Stomach (tissue), 9 donors: ENCODE data around the gene ACTR6. TPM values are rescaled to one million over a fixed set of nuclear protein-coding genes. Genes with fewer than 3 reads are reported as not detected.
A peak's percentile ranks its signal among the peaks of the same experiment; 100 is the strongest.
"Not testable (repeated sequence)": the region's sequence is repeated elsewhere in the genome, so short reads cannot be mapped to it uniquely, and the experiment has no call there.

ENCODE experiments used
- DNase-seq, 2 donors: peaks; one replicate each; pipeline versions ENCODE4 v3.0.0 to v3.0.0-alpha.2; 2013 to 2019
- H3K27ac ChIP-seq, 5 donors: fragments of 200-600 bp in 4 of 5; sonication (generic) in 4 of 5; one replicate each; pipeline ENCODE4 v1.5.1; 2013 to 2019; ENCODE audit warnings: mild to moderate bottlenecking in 1 of 5, moderate library complexity in 1 of 5
- H3K27me3 ChIP-seq, 3 donors: fragments of 200-600 bp; sonication (generic); one replicate each; pipeline ENCODE4 v1.5.1; 2017 to 2019; ENCODE audit warnings: mixed run types in 1 of 3
- H3K36me3 ChIP-seq, 4 donors: fragments of 200-600 bp; sonication (generic); 1 replicate in 3 of 4; 2 replicates in 1 of 4; pipeline ENCODE4 v1.5.1; 2016 to 2019
- H3K4me1 ChIP-seq, 4 donors: fragments of 200-600 bp; sonication (generic); one replicate each; pipeline ENCODE4 v1.5.1; 2016 to 2019
- H3K4me3 ChIP-seq, 4 donors: fragments of 200-600 bp; sonication (generic) in 3 of 4; one replicate each; pipeline ENCODE4 v1.5.1; 2016 to 2019; ENCODE audit warnings: mild to moderate bottlenecking in 1 of 4
- H3K9me3 ChIP-seq, 4 donors: fragments of 200-600 bp; sonication (generic); one replicate each; pipeline ENCODE4 v1.5.1; 2016 to 2019
- EP300 ChIP-seq: sonication (generic); formaldehyde crosslinking; IDR thresholded peaks from one replicate; pipeline ENCODE4 v1.6.1; 2017; ENCODE audit warnings: antibody characterized with exemption
- POLR2A ChIP-seq, 4 donors: fragments of 450-650 bp; IDR thresholded peaks; one replicate each; pipeline ENCODE4 v1.6.1; 2016; ENCODE audit warnings: antibody characterized with exemption in 4 of 4, control low read depth in 2 of 4, mild to moderate bottlenecking in 1 of 4, moderate library complexity in 1 of 4
- POLR2AphosphoS5 ChIP-seq, 3 donors: sonication (generic); formaldehyde crosslinking; IDR thresholded peaks; one replicate each; pipeline ENCODE4 v1.6.1; 2016; ENCODE audit warnings: antibody characterized with exemption in 3 of 3
- WGBS, 5 donors: extraction: QIAGEN DNeasy Blood & Tissue Kit in 3 of 5; methylation state at CpG; one replicate each; pipeline versions ENCODE4 v1.1.5 to v1.1.7; 2013 to 2018; 5-methylcytosine and 5-hydroxymethylcytosine counted together
- intact Hi-C: fragments of 100-400 bp; cut with DNase I; formaldehyde crosslinking; loops from one replicate; pipeline ENCODE4 v1.15.1; 2023; ENCODE audit warnings: low total_unique reads
- polyA plus RNA-seq, 3 donors: library from polyadenylated mRNA; stranded (reverse); fragments of 200-250 nt; gene quantifications; one replicate each; pipeline ENCODE4 v1.2.3, GENCODE V29; 2013
- total RNA-seq, 5 donors: library from RNA; depleted of rRNA; stranded (reverse); fragments of >200 nt; gene quantifications; one replicate each; pipeline versions ENCODE4 v1.1.0 to v1.2.3, GENCODE V29; 2014 to 2016
- TF ChIP-seq, protein P1 (sequence below), 7 experiments: fragments of 450-650 bp in 4 of 7; fragments of 200-600 bp in 3 of 7; sonication (generic) in 3 of 7; IDR thresholded peaks; one replicate each; pipeline ENCODE4 v1.5.1; 2016 to 2019; ENCODE audit warnings: antibody characterized with exemption in 7 of 7, control low read depth in 2 of 7, mild to moderate bottlenecking in 1 of 7
- donor health status: healthy with polysubstance abuse.
- donor health status: Bipolar disorder and iron deficiency.
- donor health status: healthy.

The ACTR6 gene
- total and polyA plus RNA-seq, 8 donors: 0.58 to 40.7 (median 13.4) TPM

DNA sequence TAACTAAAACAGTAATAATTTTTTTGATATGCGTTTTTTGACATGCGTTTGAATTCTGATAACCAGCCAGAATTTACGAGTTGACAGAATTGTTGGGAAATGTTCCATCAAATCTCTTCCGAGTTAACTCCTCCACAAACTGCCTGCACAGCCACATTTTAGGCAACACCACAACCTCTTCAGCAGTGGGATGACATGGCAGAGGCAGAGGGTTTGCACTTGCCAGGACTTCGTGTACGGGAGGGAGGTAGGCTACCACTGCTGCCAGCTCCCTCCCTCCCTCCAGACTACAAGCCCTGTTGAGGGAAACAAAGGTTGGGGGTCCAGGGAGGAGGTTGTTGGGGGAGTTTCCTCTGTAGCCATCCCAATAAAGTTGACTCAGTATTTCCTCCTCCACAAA lies 14.5 kb upstream of the ACTR6 start:
- intact Hi-C loops: no loop called here
- Histone ChIP-seq H3K9me3 (no peaks in the 10 kb centered on the region), H3K27ac (peak overlapping the region in 4 of 5 donors; percentile 45 to 71 (median 52)), H3K36me3 (peaks cover 0 to 12% (median 3%) of the 10 kb centered on the region in 4 donors), H3K27me3 (no peaks in the 10 kb centered on the region), H3K4me3 (no peak overlapping the region), H3K4me1 (peaks cover 3 to 23% (median 10%) of the 10 kb centered on the region in 4 donors)
- TF ChIP-seq POLR2AphosphoS5 (IDR thresholded peaks at IDR 0.05) (no peak), POLR2A (IDR thresholded peaks at IDR 0.05) (no peak), EP300 (no peak)
- TF ChIP-seq, protein P1, sequence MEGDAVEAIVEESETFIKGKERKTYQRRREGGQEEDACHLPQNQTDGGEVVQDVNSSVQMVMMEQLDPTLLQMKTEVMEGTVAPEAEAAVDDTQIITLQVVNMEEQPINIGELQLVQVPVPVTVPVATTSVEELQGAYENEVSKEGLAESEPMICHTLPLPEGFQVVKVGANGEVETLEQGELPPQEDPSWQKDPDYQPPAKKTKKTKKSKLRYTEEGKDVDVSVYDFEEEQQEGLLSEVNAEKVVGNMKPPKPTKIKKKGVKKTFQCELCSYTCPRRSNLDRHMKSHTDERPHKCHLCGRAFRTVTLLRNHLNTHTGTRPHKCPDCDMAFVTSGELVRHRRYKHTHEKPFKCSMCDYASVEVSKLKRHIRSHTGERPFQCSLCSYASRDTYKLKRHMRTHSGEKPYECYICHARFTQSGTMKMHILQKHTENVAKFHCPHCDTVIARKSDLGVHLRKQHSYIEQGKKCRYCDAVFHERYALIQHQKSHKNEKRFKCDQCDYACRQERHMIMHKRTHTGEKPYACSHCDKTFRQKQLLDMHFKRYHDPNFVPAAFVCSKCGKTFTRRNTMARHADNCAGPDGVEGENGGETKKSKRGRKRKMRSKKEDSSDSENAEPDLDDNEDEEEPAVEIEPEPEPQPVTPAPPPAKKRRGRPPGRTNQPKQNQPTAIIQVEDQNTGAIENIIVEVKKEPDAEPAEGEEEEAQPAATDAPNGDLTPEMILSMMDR (IDR thresholded peaks at IDR 0.05): no peak
- 50 to 73% (median 62%) methylated on average over 5 to 6 of the region's 6 CpGs for WGBS, 5 donors
- no peak for DNase-seq

DNA sequence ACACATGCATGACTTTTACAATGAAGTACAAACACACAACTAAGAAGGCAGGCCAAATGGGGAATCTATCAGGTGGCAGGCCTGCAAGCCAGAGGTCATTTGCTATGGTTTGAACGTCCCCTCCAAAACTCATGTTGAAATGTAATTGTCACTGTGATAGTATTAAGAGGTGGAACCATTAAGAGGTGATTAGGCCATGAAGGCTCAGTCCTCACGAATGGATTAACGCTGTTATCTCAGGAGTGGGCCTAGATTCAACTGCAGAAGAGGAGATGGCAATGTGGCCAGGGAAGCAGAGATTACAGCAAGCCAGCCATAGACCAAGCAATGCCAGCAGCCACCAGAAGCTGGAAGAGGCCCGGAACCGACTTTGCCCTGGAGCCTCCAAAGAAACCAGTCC lies 13.5 kb upstream of the ACTR6 start:
- Histone ChIP-seq H3K4me3 (no peak overlapping the region), H3K4me1 (peaks cover 3 to 23% (median 10%) of the 10 kb centered on the region in 4 donors), H3K36me3 (peaks cover 0 to 12% (median 3%) of the 10 kb centered on the region in 4 donors), H3K27me3 (no peaks in the 10 kb centered on the region), H3K27ac (no peak overlapping the region), H3K9me3 (no peaks in the 10 kb centered on the region)
- intact Hi-C loops: no loop called here
- 72 to 93% (median 76%) methylated on average over 5 of the region's 5 CpGs for WGBS, 5 donors
- DNase-seq: no peak
- TF ChIP-seq POLR2AphosphoS5 (IDR thresholded peaks at IDR 0.05): no peak
- TF ChIP-seq, protein P1 (IDR thresholded peaks at IDR 0.05): no peak
- TF ChIP-seq POLR2A (IDR thresholded peaks at IDR 0.05): no peak
- no peak for TF ChIP-seq EP300

DNA sequence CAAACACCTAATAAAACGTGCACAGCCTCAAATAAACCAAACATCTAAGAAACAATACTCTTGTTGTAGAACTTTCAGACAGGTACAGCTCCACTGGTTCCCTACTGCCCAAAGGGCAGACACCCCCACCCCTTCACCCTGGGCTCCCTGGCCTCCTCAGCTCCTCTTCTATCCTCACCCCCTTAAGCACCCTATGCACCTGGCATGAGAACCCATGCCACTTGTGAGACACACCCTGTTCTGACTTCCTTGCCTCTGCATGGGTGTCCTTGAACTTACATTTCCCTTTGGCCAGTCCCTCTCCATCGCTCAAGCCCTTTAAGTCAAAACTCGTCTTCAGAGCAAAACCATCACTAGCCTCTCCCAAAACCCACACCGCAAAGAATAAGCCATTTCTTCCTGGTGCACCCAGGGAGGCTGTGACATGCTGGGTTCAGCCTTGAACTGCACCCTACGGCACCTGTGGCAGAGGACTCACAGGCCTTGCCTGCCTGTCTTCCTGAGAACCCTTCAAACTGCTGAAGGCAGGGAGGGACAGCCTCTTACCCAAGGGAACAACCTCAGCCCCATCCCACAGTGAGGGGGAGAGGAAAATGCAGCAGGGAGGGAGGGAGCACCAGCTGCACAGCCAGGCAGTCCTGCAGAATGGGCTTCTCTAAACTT lies 12.6 kb upstream of the ACTR6 start:
- Histone ChIP-seq H3K27me3 (no peaks in the 10 kb centered on the region), H3K4me3 (no peak overlapping the region), H3K9me3 (no peaks in the 10 kb centered on the region), H3K27ac (no peak overlapping the region), H3K36me3 (peaks cover 0 to 12% (median 3%) of the 10 kb centered on the region in 4 donors), H3K4me1 (peaks cover 3 to 23% (median 10%) of the 10 kb centered on the region in 4 donors)
- intact Hi-C loops: no loop called here
- no peak for TF ChIP-seq POLR2AphosphoS5 (IDR thresholded peaks at IDR 0.05)
- TF ChIP-seq, protein P1 (IDR thresholded peaks at IDR 0.05): no peak
- TF ChIP-seq EP300: no peak
- no peak for TF ChIP-seq POLR2A (IDR thresholded peaks at IDR 0.05)
- WGBS, 5 donors: 91 to 96% (median 93%) methylated on average over 5 of the region's 5 CpGs
- no peak for DNase-seq

DNA sequence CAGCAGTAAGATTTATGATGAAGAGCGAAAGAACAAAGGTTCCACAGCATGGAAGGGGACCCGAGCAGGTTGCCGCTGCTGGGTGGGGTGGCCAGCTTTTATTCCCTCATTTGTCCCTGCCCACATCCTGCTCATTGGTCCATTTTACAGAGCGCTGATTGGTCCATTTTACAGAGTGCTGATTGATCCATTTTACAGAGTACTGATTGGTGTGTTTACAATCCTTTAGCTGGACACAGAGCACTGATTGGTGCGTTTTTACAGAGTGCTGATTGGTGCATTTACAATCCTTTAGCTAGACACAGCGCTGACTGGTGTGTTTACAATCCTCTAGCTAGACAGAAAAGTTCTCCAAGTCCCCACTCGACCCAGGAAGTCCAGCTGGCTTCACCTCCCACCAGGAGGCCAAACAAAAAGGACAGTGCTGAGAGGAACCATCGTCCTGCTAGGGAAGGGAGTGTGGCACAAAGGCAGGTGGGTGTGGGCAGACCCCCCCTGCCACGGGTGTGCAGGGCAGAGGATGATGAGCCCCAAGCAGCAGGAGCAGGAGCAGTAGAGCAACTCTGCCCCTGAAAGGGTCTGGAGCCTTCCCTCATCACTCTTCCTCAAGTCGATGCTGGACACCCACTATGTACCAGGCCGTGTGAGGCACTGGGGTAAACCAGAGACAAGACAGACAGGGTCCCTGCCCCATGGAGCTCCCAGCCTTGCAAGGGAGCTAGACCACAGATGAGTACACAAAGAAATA lies 11.6 kb upstream of the ACTR6 start:
- WGBS, 5 donors: 85 to 94% (median 93%) methylated on average over 11 of the region's 11 CpGs
- intact Hi-C loops, H3K9me3 ChIP-seq, DNase-seq, H3K27me3 ChIP-seq, H3K4me3 ChIP-seq, H3K27ac ChIP-seq: not testable (repeated sequence)
- peaks cover 0 to 12% (median 3%) of the 10 kb centered on the region in 4 donors for H3K36me3 ChIP-seq
- peaks cover 3 to 23% (median 10%) of the 10 kb centered on the region in 4 donors for H3K4me1 ChIP-seq
